ENCODE data around the gene TMA7B. TPM values are rescaled to one million over a fixed set of nuclear protein-coding genes. Genes with fewer than 3 reads are reported as not detected.

Gene TMA7B
- total RNA-seq, 3 donors from 2014 or later (not counting 1 experiment from before 2014, with no cell fraction given) = 2.6 to 8.7 (median 6.7) TPM

DNA sequence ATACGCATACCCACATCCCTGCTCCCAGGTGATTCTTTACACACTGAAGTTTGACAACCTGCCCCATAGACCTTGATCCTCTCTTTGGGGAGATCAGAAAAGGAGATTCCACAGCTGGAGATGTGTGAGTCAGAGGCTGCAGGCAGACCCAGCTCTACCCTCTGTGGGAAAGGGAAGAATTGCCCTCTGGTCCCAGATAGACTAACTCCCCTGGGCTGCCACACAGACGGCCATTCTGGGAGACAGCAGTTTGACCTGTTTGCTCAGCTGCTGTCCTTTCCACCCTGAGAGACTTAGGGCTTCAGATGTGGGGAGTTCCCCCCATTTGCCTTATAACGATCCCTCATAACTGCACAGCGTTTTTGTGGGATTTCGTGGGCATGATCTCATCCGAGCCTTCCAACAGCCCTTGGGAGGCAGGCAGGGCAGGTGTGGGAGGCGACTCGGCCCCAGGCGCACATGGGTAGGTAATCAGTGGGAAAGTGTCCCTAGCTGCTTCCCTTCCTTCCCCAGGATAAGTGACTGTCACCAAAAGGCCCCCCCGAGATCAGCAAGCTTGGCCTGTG is 48.6 kb downstream of the TMA7B start:
- intact Hi-C loops (cut with micrococcal nuclease) = no loop called here
- ATAC-seq (no peak), DNase-seq (no peak)
- H3K27ac Mint-ChIP-seq = peak overlapping the region in 1 of 2 donors; percentile 19
- Histone ChIP-seq H3K4me1 (ENCODE audit: control insufficient read depth, insufficient read depth, low read length) (peaks cover 16% of the 10 kb centered on the region), H3K9me3 (ENCODE audit: control insufficient read depth, insufficient read depth, low read length) (no peaks in the 10 kb centered on the region), H3K4me3 (ENCODE audit: low read length) (no peak overlapping the region), H3K27me3 (ENCODE audit: control insufficient read depth, insufficient read depth, low read length) (peaks cover 18% of the 10 kb centered on the region), H3K36me3 (ENCODE audit: control insufficient read depth, insufficient read depth, low read length) (no peaks in the 10 kb centered on the region), H3K27ac (ENCODE audit: low read length) (no peak overlapping the region)
- TF ChIP-seq, protein P1, sequence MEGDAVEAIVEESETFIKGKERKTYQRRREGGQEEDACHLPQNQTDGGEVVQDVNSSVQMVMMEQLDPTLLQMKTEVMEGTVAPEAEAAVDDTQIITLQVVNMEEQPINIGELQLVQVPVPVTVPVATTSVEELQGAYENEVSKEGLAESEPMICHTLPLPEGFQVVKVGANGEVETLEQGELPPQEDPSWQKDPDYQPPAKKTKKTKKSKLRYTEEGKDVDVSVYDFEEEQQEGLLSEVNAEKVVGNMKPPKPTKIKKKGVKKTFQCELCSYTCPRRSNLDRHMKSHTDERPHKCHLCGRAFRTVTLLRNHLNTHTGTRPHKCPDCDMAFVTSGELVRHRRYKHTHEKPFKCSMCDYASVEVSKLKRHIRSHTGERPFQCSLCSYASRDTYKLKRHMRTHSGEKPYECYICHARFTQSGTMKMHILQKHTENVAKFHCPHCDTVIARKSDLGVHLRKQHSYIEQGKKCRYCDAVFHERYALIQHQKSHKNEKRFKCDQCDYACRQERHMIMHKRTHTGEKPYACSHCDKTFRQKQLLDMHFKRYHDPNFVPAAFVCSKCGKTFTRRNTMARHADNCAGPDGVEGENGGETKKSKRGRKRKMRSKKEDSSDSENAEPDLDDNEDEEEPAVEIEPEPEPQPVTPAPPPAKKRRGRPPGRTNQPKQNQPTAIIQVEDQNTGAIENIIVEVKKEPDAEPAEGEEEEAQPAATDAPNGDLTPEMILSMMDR (IDR thresholded peaks at IDR 0.05) = no peak
- peaks cover 19 to 29% of the 10 kb centered on the region in 2 donors for H3K4me1 Mint-ChIP-seq
- 81% methylated on average over 10 of the region's 10 CpGs for WGBS (ENCODE audit: insufficient coverage)
- H3K9me3 Mint-ChIP-seq = no peaks in the 10 kb centered on the region
- H3K27me3 Mint-ChIP-seq (ENCODE audit: low read depth in 2 of 2) = peaks cover 40 to 54% of the 10 kb centered on the region in 2 donors
- H3K4me3 Mint-ChIP-seq = peak overlapping the region; percentile 65
- H3K36me3 Mint-ChIP-seq = no peaks in the 10 kb centered on the region

DNA sequence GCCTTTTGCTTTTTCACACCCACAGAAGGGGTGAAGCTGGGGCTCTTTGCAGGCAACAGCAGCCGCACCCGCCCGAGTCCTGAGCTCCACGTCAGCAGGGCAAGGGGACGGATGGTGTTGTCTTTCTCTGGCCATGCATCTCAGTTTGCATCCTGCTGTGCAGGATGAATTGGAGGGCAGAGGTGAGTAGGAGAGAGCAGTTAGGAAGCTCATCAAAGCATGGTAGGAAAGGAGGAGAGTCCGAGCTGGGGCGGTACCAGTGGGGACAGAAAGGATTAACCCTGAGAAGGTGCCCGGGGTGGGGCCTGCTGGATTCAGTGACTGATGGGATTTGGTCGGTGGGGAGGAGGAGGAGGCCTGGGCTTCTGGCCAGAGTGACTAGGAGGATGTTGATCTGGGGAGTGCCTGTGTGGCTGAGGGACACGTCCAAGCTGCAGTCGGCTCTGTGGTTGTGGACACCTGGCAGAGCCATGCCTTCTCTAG is 49.1 kb downstream of the TMA7B start:
- Mint-ChIP-seq H3K27ac (peak overlapping the region in 1 of 2 donors; percentile 19), H3K27me3 (ENCODE audit: low read depth in 2 of 2) (peaks cover 42 to 54% of the 10 kb centered on the region in 2 donors), H3K4me1 (peaks cover 19 to 29% of the 10 kb centered on the region in 2 donors), H3K4me3 (peak overlapping the region; percentile 65), H3K9me3 (no peaks in the 10 kb centered on the region), H3K36me3 (no peaks in the 10 kb centered on the region)
- ATAC-seq (peak; percentile 21 to 73 (median 66)), DNase-seq (no peak)
- WGBS (ENCODE audit: insufficient coverage) = 33% methylated on average over 11 of the region's 11 CpGs
- no peak overlapping the region for H3K4me3 ChIP-seq (ENCODE audit: low read length)
- no peaks in the 10 kb centered on the region for H3K36me3 ChIP-seq (ENCODE audit: control insufficient read depth, insufficient read depth, low read length)
- TF ChIP-seq, protein P1 (IDR thresholded peaks at IDR 0.05) = no peak
- intact Hi-C loops (cut with micrococcal nuclease) = no loop called here
- peaks cover 16% of the 10 kb centered on the region for H3K4me1 ChIP-seq (ENCODE audit: control insufficient read depth, insufficient read depth, low read length)
- H3K27me3 ChIP-seq (ENCODE audit: control insufficient read depth, insufficient read depth, low read length) = peaks cover 18% of the 10 kb centered on the region
- no peaks in the 10 kb centered on the region for H3K9me3 ChIP-seq (ENCODE audit: control insufficient read depth, insufficient read depth, low read length)
- H3K27ac ChIP-seq (ENCODE audit: low read length) = no peak overlapping the region

- H3K27me3 ChIP-seq (ENCODE audit: control insufficient read depth, insufficient read depth, low read length) = peaks cover 18% of the 10 kb centered on the region
- Mint-ChIP-seq H3K4me1 (peaks cover 19 to 29% of the 10 kb centered on the region in 2 donors), H3K4me3 (peak overlapping the region; percentile 35), H3K36me3 (no peaks in the 10 kb centered on the region), H3K9me3 (no peaks in the 10 kb centered on the region), H3K27me3 (ENCODE audit: low read depth in 2 of 2) (peaks cover 42 to 49% of the 10 kb centered on the region in 2 donors), H3K27ac (no peak overlapping the region)
- peaks cover 16% of the 10 kb centered on the region for H3K4me1 ChIP-seq (ENCODE audit: control insufficient read depth, insufficient read depth, low read length)
- intact Hi-C loops (cut with micrococcal nuclease) = no loop called here
- ATAC-seq (peak in 2 of 3 donors; percentile 39 to 61), DNase-seq (peak in 1 of 2 donors; percentile 73)
- 52% methylated on average over 24 of the region's 24 CpGs for whole genome bisulfite sequencing (ENCODE audit: insufficient coverage)
- no peak overlapping the region for H3K4me3 ChIP-seq (ENCODE audit: low read length)
- TF ChIP-seq, protein P1 (IDR thresholded peaks at IDR 0.05) = no peak
- no peaks in the 10 kb centered on the region for H3K36me3 ChIP-seq (ENCODE audit: control insufficient read depth, insufficient read depth, low read length)
- H3K9me3 ChIP-seq (ENCODE audit: control insufficient read depth, insufficient read depth, low read length) = no peaks in the 10 kb centered on the region
- no peak overlapping the region for H3K27ac ChIP-seq (ENCODE audit: low read length)
Observed at GRCh38 chr22:40009951-40010671, 49.9 kb downstream of the TMA7B start.

Measured in natural killer cell (primary cell).